Astrocyte (in vitro differentiated cells and primary cell): Measurements from ENCODE around the gene PRKAG2. TPM values are rescaled to one million over a fixed set of nuclear protein-coding genes. Genes with fewer than 3 reads are reported as not detected.

Experiments used
- DNase-seq: peaks from one replicate; pipeline ENCODE4 v3.0.0-alpha.2; 2010; ENCODE audit warnings: low read depth
- FAIRE-seq: peaks from 2 replicates; lab custom pipeline; 2011; peaks lifted over from hg19 to GRCh38; lab: Jason Lieb, UNC
- H2AFZ ChIP-seq: 2 replicates; pipeline ENCODE4 v1.6.0; 2012; ENCODE audit warnings: low read depth, low read length, inconsistent platforms
- H3K27ac ChIP-seq: 2 replicates; pipeline ENCODE4 v1.5.1; 2011; ENCODE audit warnings: low read depth, low read length, inconsistent platforms
- H3K27me3 ChIP-seq: 2 replicates; pipeline ENCODE4 v1.6.0; 2011; ENCODE audit warnings: low read length, inconsistent platforms; ENCODE audit not compliant: insufficient read depth
- H3K36me3 ChIP-seq: 2 replicates; pipeline ENCODE4 v1.5.1; 2011; ENCODE audit warnings: low read length, inconsistent platforms; ENCODE audit not compliant: insufficient read depth
- H3K4me1 ChIP-seq: 2 replicates; pipeline ENCODE4 v1.5.1; 2011; ENCODE audit warnings: low read length, inconsistent platforms; ENCODE audit not compliant: insufficient read depth
- H3K4me2 ChIP-seq: 2 replicates; pipeline ENCODE4 v1.6.0; 2012; ENCODE audit warnings: low read length, inconsistent platforms
- H3K4me3 ChIP-seq: 2 replicates; pipeline ENCODE4 v1.5.1; 2011; ENCODE audit warnings: low read depth, mild to moderate bottlenecking, low read length, inconsistent platforms; ENCODE audit not compliant: insufficient read depth
- H3K79me2 ChIP-seq: 2 replicates; pipeline ENCODE4 v1.6.0; 2012; ENCODE audit warnings: mild to moderate bottlenecking, low read length, inconsistent platforms; ENCODE audit not compliant: insufficient read depth
- H3K9ac ChIP-seq: 2 replicates; pipeline ENCODE4 v1.6.0; 2012; ENCODE audit warnings: mild to moderate bottlenecking, low read length, inconsistent platforms
- H3K9me3 ChIP-seq: 2 replicates; pipeline ENCODE4 v1.5.1; 2012; ENCODE audit warnings: low read depth, mild to moderate bottlenecking, low read length, inconsistent platforms; ENCODE audit not compliant: insufficient read depth
- H4K20me1 ChIP-seq: 2 replicates; pipeline ENCODE4 v1.6.0; 2012; ENCODE audit warnings: low read length, inconsistent platforms; ENCODE audit not compliant: insufficient read depth
- H3K27ac Mint-ChIP-seq: one replicate; pipeline ENCODE4 v1.8.0; 2021; ENCODE audit warnings: mild to moderate bottlenecking, mixed read lengths; ENCODE audit not compliant: unreplicated experiment
- H3K27me3 Mint-ChIP-seq: one replicate; pipeline ENCODE4 v1.8.0; 2021; ENCODE audit warnings: low read depth, mixed read lengths; ENCODE audit not compliant: unreplicated experiment
- H3K36me3 Mint-ChIP-seq: one replicate; pipeline ENCODE4 v1.8.0; 2021; ENCODE audit warnings: low read depth, mixed read lengths; ENCODE audit not compliant: unreplicated experiment
- H3K4me1 Mint-ChIP-seq: one replicate; pipeline ENCODE4 v1.8.0; 2021; ENCODE audit warnings: low read depth, mixed read lengths; ENCODE audit not compliant: unreplicated experiment
- H3K4me3 Mint-ChIP-seq: one replicate; pipeline ENCODE4 v1.8.0; 2021; ENCODE audit warnings: mild to moderate bottlenecking, moderate library complexity, mixed read lengths; ENCODE audit not compliant: unreplicated experiment
- H3K9me3 Mint-ChIP-seq: one replicate; pipeline ENCODE4 v1.8.0; 2021; ENCODE audit warnings: mild to moderate bottlenecking, mixed read lengths; ENCODE audit not compliant: unreplicated experiment
- CTCF ChIP-seq: IDR thresholded peaks from 2 replicates; pipeline ENCODE4 v1.5.1; 2011; ENCODE audit warnings: low read depth, mild to moderate bottlenecking, inconsistent platforms, low read length, moderate library complexity; ENCODE audit not compliant: insufficient read depth
- EZH2 ChIP-seq: IDR thresholded peaks from 2 replicates; pipeline ENCODE4 v1.6.1; 2012; ENCODE audit warnings: mild to moderate bottlenecking, low read length, inconsistent platforms; ENCODE audit not compliant: insufficient read depth
- total RNA-seq: library from RNA; stranded (reverse); gene quantifications from 2 replicates; pipeline ENCODE4 v1.2.1, GENCODE V29; 2021

Gene PRKAG2
- total RNA-seq, 1 donor from 2014 or later: 40.7 TPM

- H3K27ac ChIP-seq: no peak overlapping the region
- no peaks in the 10 kb centered on the region for H3K79me2 ChIP-seq
- H3K9me3 Mint-ChIP-seq: peaks cover 3% of the 10 kb centered on the region
- H3K36me3 Mint-ChIP-seq: no peaks in the 10 kb centered on the region
- no peak overlapping the region for H3K4me3 Mint-ChIP-seq
- no peak for TF ChIP-seq EZH2
- TF ChIP-seq CTCF: no peak
- no peak overlapping the region for H3K4me3 ChIP-seq
- H2AFZ ChIP-seq: no peak overlapping the region
- H4K20me1 ChIP-seq: no peaks in the 10 kb centered on the region
- H3K4me1 Mint-ChIP-seq: peaks cover under 1% of the 10 kb centered on the region
- peaks cover 36% of the 10 kb centered on the region for H3K27me3 Mint-ChIP-seq
- no peaks in the 10 kb centered on the region for H3K9me3 ChIP-seq
- FAIRE-seq: no peak
- no peak overlapping the region for H3K4me2 ChIP-seq
- peaks cover 13% of the 10 kb centered on the region for H3K4me1 ChIP-seq
- DNase-seq: no peak
- H3K27ac Mint-ChIP-seq: peak overlapping the region; percentile 62
- no peaks in the 10 kb centered on the region for H3K36me3 ChIP-seq
- H3K27me3 ChIP-seq: peaks cover 11% of the 10 kb centered on the region
- H3K9ac ChIP-seq: no peak overlapping the region
Observed at GRCh38 chr7:151792636-151793035, 84.3 kb downstream of the PRKAG2 start.

- Histone ChIP-seq H3K36me3 (no peaks in the 10 kb centered on the region), H3K9ac (no peak overlapping the region), H3K79me2 (no peaks in the 10 kb centered on the region), H3K9me3 (no peaks in the 10 kb centered on the region), H3K27ac (no peak overlapping the region), H3K27me3 (peaks cover 14% of the 10 kb centered on the region), H3K4me1 (peaks cover 13% of the 10 kb centered on the region), H3K4me3 (no peak overlapping the region), H4K20me1 (no peaks in the 10 kb centered on the region), H2AFZ (no peak overlapping the region), H3K4me2 (no peak overlapping the region)
- Mint-ChIP-seq H3K27ac (peak overlapping the region; percentile 62), H3K27me3 (peaks cover 38% of the 10 kb centered on the region), H3K4me3 (no peak overlapping the region), H3K9me3 (peaks cover 3% of the 10 kb centered on the region), H3K36me3 (no peaks in the 10 kb centered on the region), H3K4me1 (no peaks in the 10 kb centered on the region)
- TF ChIP-seq CTCF (no peak), EZH2 (no peak)
- no peak for FAIRE-seq
- no peak for DNase-seq
Observed at GRCh38 chr7:151792086-151792485, 84.8 kb downstream of the PRKAG2 start.

- Mint-ChIP-seq H3K4me1 (no peaks in the 10 kb centered on the region), H3K9me3 (peaks cover 3% of the 10 kb centered on the region), H3K4me3 (no peak overlapping the region), H3K27me3 (peaks cover 47% of the 10 kb centered on the region), H3K27ac (no peak overlapping the region), H3K36me3 (no peaks in the 10 kb centered on the region)
- H3K27me3 ChIP-seq: peaks cover 17% of the 10 kb centered on the region
- H3K4me1 ChIP-seq: peaks cover 6% of the 10 kb centered on the region
- H2AFZ ChIP-seq: no peak overlapping the region
- TF ChIP-seq EZH2 (no peak), CTCF (no peak)
- no peak overlapping the region for H3K4me3 ChIP-seq
- H3K27ac ChIP-seq: no peak overlapping the region
- no peaks in the 10 kb centered on the region for H4K20me1 ChIP-seq
- no peaks in the 10 kb centered on the region for H3K79me2 ChIP-seq
- H3K36me3 ChIP-seq: no peaks in the 10 kb centered on the region
- DNase-seq (no peak), FAIRE-seq (no peak)
- no peak overlapping the region for H3K9ac ChIP-seq
- H3K4me2 ChIP-seq: no peak overlapping the region
- H3K9me3 ChIP-seq: no peaks in the 10 kb centered on the region
Observed at GRCh38 chr7:151790830-151791620, 85.9 kb downstream of the PRKAG2 start.
